KOPT-K1 (cell line): ENCODE results near the gene SLC7A8.

Source experiments
- H3K27ac ChIP-seq: fragments of 200-600 bp; sonication (generic); 2 replicates; pipeline ENCODE4 v1.5.1; 2016; ENCODE audit warnings: antibody characterized with exemption, mild to moderate bottlenecking, low read depth, low read length; ENCODE audit not compliant: poor library complexity, severe bottlenecking
- H3K36me3 ChIP-seq: fragments of 200-600 bp; sonication (generic); 2 replicates; pipeline ENCODE4 v1.5.1; 2017; ENCODE audit warnings: antibody characterized with exemption, mild to moderate bottlenecking, low read length, moderate library complexity; ENCODE audit not compliant: insufficient read depth
- H3K9me3 ChIP-seq: fragments of 200-600 bp; sonication (generic); 2 replicates; pipeline ENCODE4 v1.5.1; 2017; ENCODE audit warnings: antibody characterized with exemption, low read length, mild to moderate bottlenecking; ENCODE audit not compliant: insufficient read depth, poor library complexity, severe bottlenecking

Gene SLC7A8

GRCh38 chr14:23137192-23137812 is 46.2 kb downstream of the SLC7A8 start:
- Histone ChIP-seq H3K9me3 (no peaks in the 10 kb centered on the region), H3K36me3 (no peaks in the 10 kb centered on the region), H3K27ac (no peak overlapping the region)

GRCh38 chr14:23136566-23137133 is 46.8 kb downstream of the SLC7A8 start:
- H3K27ac ChIP-seq = no peak overlapping the region
- H3K9me3 ChIP-seq = no peaks in the 10 kb centered on the region
- H3K36me3 ChIP-seq = no peaks in the 10 kb centered on the region

GRCh38 chr14:23132970-23133369 is 50.5 kb downstream of the SLC7A8 start:
- H3K9me3 ChIP-seq = no peaks in the 10 kb centered on the region

GRCh38 chr14:23131482-23131881 is 52.0 kb downstream of the SLC7A8 start:
- Histone ChIP-seq H3K9me3 (no peaks in the 10 kb centered on the region), H3K36me3 (no peaks in the 10 kb centered on the region)

More at GRCh38 chr14:23132970-23133369, 50.5 kb downstream of the SLC7A8 start:
- H3K36me3 ChIP-seq = no peaks in the 10 kb centered on the region
- H3K27ac ChIP-seq = no peak overlapping the region

GRCh38 chr14:23130871-23131270 is 52.6 kb downstream of the SLC7A8 start:
- Histone ChIP-seq H3K9me3 (no peaks in the 10 kb centered on the region), H3K27ac (no peak overlapping the region), H3K36me3 (no peaks in the 10 kb centered on the region)

More at GRCh38 chr14:23131482-23131881, 52.0 kb downstream of the SLC7A8 start:
- no peak overlapping the region for H3K27ac ChIP-seq

- H3K36me3 ChIP-seq = no peaks in the 10 kb centered on the region
- H3K27ac ChIP-seq = no peak overlapping the region
- no peaks in the 10 kb centered on the region for H3K9me3 ChIP-seq
Measured at GRCh38 chr14:23129759-23130316, 53.6 kb downstream of the SLC7A8 start.

GRCh38 chr14:23128969-23129758 is 54.3 kb downstream of the SLC7A8 start:
- no peaks in the 10 kb centered on the region for H3K9me3 ChIP-seq
- no peaks in the 10 kb centered on the region for H3K36me3 ChIP-seq
- H3K27ac ChIP-seq = no peak overlapping the region

- no peaks in the 10 kb centered on the region for H3K36me3 ChIP-seq
- H3K9me3 ChIP-seq = no peaks in the 10 kb centered on the region
- H3K27ac ChIP-seq = no peak overlapping the region
Measured at GRCh38 chr14:23127861-23128260, 55.6 kb downstream of the SLC7A8 start.

- Histone ChIP-seq H3K9me3 (no peaks in the 10 kb centered on the region), H3K27ac (no peak overlapping the region), H3K36me3 (no peaks in the 10 kb centered on the region)
Measured at GRCh38 chr14:23126548-23127278, 56.7 kb downstream of the SLC7A8 start.

GRCh38 chr14:23125933-23126524 is 57.4 kb downstream of the SLC7A8 start:
- H3K9me3 ChIP-seq = no peaks in the 10 kb centered on the region
- no peaks in the 10 kb centered on the region for H3K36me3 ChIP-seq
- H3K27ac ChIP-seq = no peak overlapping the region

- Histone ChIP-seq H3K27ac (no peak overlapping the region), H3K36me3 (no peaks in the 10 kb centered on the region), H3K9me3 (no peaks in the 10 kb centered on the region)
Measured at GRCh38 chr14:23125011-23125410, 58.4 kb downstream of the SLC7A8 start.

GRCh38 chr14:23124337-23124954 is 59.0 kb downstream of the SLC7A8 start:
- Histone ChIP-seq H3K9me3 (no peaks in the 10 kb centered on the region), H3K36me3 (no peaks in the 10 kb centered on the region), H3K27ac (no peak overlapping the region)

- no peak overlapping the region for H3K27ac ChIP-seq
- H3K36me3 ChIP-seq = no peaks in the 10 kb centered on the region
- H3K9me3 ChIP-seq = no peaks in the 10 kb centered on the region
Measured at GRCh38 chr14:23123419-23123818, 60.0 kb downstream of the SLC7A8 start.

GRCh38 chr14:23122086-23122485 is 61.4 kb downstream of the SLC7A8 start:
- H3K36me3 ChIP-seq = no peaks in the 10 kb centered on the region
- no peaks in the 10 kb centered on the region for H3K9me3 ChIP-seq
- H3K27ac ChIP-seq = no peak overlapping the region
